Activated CD4-positive, alpha-beta T cell treated with anti-CD3 and anti-CD28 coated beads, Interleukin-2, amount 10 ng/mL, durations not matched to agents 24 days and 14 days (primary cell): ENCODE measurements around the gene MYO15A. TPM values are rescaled to one million over a fixed set of nuclear protein-coding genes. Genes with fewer than 3 reads are reported as not detected.

Experiments used
- DNase-seq: peaks from one replicate; pipeline ENCODE4 v3.0.0; 2022
- H3K27ac Mint-ChIP-seq: one replicate; pipeline ENCODE4 v1.8.0; 2022; ENCODE audit warnings: mild to moderate bottlenecking, mixed read lengths
- H3K27me3 Mint-ChIP-seq: one replicate; pipeline ENCODE4 v1.8.0; 2022; ENCODE audit warnings: mixed read lengths
- H3K36me3 Mint-ChIP-seq: one replicate; pipeline ENCODE4 v1.8.0; 2022; ENCODE audit warnings: low read depth, mild to moderate bottlenecking, mixed read lengths
- H3K4me1 Mint-ChIP-seq: one replicate; pipeline ENCODE4 v1.8.0; 2021; ENCODE audit warnings: mixed read lengths
- H3K4me3 Mint-ChIP-seq: one replicate; pipeline ENCODE4 v1.8.0; 2022; ENCODE audit warnings: mild to moderate bottlenecking, moderate library complexity, mixed read lengths
- H3K9me3 Mint-ChIP-seq: one replicate; pipeline ENCODE4 v1.8.0; 2021; ENCODE audit warnings: mixed read lengths
- intact Hi-C: fragments of 100-400 bp; cut with micrococcal nuclease; formaldehyde crosslinking; loops from one replicate; pipeline ENCODE4 v1.15.1; 2023
- total RNA-seq: library from RNA; stranded (reverse); gene quantifications from 2 replicates; pipeline ENCODE4 v1.2.3, GENCODE V29; 2022

The MYO15A gene
- total RNA-seq, 1 donor from 2014 or later = 0.70 TPM

GRCh38 chr17:18109935-18110485 lies 1.5 kb downstream of the MYO15A start:
- no peak overlapping the region for H3K4me3 Mint-ChIP-seq
- H3K9me3 Mint-ChIP-seq = no peaks in the 10 kb centered on the region
- no peaks in the 10 kb centered on the region for H3K4me1 Mint-ChIP-seq
- H3K27me3 Mint-ChIP-seq = no peaks in the 10 kb centered on the region
- H3K36me3 Mint-ChIP-seq = peaks cover 4% of the 10 kb centered on the region
- intact Hi-C loops = no loop called here
- DNase-seq = no peak
- no peak overlapping the region for H3K27ac Mint-ChIP-seq

DNA sequence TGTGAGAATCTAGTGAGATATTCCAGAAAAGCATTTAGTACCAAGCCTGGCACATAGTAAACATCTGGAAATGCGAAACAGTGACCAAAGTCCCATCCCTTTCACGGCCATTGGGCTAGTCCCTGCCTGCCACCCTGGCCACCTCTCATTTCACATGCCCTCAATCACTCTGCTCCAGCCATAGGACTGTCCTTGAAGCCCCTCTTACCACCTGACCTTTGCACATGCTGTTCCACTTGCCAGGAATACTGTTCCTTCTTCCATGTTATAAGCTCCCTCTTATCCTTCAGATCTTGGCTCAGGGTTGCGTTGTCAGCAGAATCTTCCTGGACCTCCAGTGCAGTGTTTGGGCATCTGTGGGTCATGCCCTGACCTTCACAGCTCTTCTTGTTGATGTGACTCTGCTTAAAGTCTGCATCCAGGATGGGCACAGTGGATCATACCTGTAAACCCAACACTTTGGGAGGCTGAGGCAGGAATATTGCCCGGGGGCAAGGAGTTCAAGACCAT lies 2.1 kb downstream of the MYO15A start:
- no peaks in the 10 kb centered on the region for H3K4me1 Mint-ChIP-seq
- intact Hi-C loops = no loop called here
- H3K9me3 Mint-ChIP-seq = no peaks in the 10 kb centered on the region
- DNase-seq = no peak
- H3K27ac Mint-ChIP-seq = no peak overlapping the region
- no peak overlapping the region for H3K4me3 Mint-ChIP-seq
- H3K27me3 Mint-ChIP-seq = no peaks in the 10 kb centered on the region
- peaks cover 4% of the 10 kb centered on the region for H3K36me3 Mint-ChIP-seq

DNA sequence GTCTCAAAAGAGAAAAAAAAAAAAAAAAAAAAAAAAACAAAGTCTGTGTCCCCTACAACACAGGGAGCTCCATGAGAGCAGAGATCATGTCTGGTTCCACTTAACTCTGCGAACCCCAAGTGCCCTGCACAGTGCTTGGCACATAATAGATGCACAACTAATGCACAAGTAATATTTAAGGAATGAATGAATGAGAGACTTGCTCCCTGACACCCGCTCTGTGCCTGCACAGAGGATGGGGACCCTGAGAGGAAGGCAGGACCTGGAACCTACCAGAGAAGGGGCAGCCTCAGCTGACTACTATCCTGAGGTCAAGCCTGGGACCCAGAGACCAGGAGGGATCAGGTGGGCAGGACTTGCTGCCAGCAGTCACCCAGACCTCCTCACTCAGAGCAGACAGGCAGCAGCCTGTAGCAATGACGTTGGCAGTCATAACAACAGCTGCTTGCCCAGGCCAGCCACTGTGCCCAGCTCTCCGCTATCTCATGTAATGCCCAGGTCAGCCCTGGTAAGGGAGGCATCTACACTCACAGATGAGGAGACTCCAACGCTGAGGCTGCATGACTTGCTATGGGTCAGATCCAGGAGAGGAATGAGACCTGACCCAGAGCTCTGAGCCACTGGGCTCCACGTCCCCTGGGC lies 2.9 kb downstream of the MYO15A start:
- DNase-seq = no peak
- Mint-ChIP-seq H3K9me3 (no peaks in the 10 kb centered on the region), H3K4me3 (no peak overlapping the region), H3K4me1 (no peaks in the 10 kb centered on the region), H3K27me3 (no peaks in the 10 kb centered on the region), H3K27ac (no peak overlapping the region), H3K36me3 (peaks cover 4% of the 10 kb centered on the region)
- intact Hi-C loops = no loop called here

DNA sequence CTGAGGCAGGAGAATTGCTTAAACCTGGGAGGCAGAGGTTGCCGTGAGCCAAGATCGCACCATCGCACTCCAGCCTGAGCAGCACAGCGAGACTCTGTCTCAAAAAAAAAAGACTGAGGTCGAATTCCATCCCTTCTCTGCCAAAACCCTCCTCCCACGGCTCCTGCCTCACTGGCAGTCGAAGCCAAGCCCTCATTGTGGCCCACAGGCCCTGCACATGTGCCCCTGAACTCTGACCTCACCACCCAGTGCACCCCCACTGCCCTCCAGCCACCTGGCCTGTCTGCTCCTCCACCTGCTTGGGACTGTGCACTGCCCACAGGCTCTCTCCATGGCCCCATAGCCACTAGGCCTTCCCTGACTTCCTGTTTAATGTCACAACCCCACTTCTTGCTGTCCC lies 7.0 kb downstream of the MYO15A start:
- DNase-seq = no peak
- peaks cover 5% of the 10 kb centered on the region for H3K9me3 Mint-ChIP-seq
- no peak overlapping the region for H3K4me3 Mint-ChIP-seq
- H3K36me3 Mint-ChIP-seq = no peaks in the 10 kb centered on the region
- H3K4me1 Mint-ChIP-seq = no peaks in the 10 kb centered on the region
- no peak overlapping the region for H3K27ac Mint-ChIP-seq
- intact Hi-C loops = no loop called here
- no peaks in the 10 kb centered on the region for H3K27me3 Mint-ChIP-seq

- H3K36me3 Mint-ChIP-seq = no peaks in the 10 kb centered on the region
- intact Hi-C loops = no loop called here
- no peak for DNase-seq
- H3K4me3 Mint-ChIP-seq = no peak overlapping the region
- no peaks in the 10 kb centered on the region for H3K4me1 Mint-ChIP-seq
- H3K27me3 Mint-ChIP-seq = no peaks in the 10 kb centered on the region
- H3K9me3 Mint-ChIP-seq = peaks cover 5% of the 10 kb centered on the region
- H3K27ac Mint-ChIP-seq = no peak overlapping the region
These were observed 7.5 kb downstream of the MYO15A start for GRCh38 chr17:18116078-18116477.

DNA sequence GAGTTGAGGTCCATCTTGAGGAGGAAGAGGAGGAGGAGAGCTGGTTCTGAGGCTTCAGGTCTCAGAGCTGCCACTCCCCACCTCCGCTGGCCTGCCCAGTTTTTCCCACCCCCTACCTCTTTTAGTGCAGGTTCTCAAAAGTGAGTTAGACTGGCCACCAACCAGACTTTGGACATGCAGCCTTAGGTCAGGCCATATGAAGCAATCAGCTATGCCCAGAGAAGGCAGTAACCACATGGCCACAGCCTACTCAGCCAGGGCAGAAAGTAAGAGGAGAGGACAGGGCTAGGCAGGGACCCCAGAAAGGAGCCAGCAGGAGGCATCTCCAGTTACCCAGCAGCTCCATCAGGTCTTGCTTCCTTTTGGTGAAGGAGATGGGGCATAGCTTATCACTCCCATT lies 9.0 kb downstream of the MYO15A start:
- Mint-ChIP-seq H3K4me3 (no peak overlapping the region), H3K27ac (no peak overlapping the region), H3K36me3 (no peaks in the 10 kb centered on the region), H3K9me3 (peaks cover 5% of the 10 kb centered on the region), H3K4me1 (no peaks in the 10 kb centered on the region), H3K27me3 (no peaks in the 10 kb centered on the region)
- intact Hi-C loops = no loop called here
- no peak for DNase-seq

DNA sequence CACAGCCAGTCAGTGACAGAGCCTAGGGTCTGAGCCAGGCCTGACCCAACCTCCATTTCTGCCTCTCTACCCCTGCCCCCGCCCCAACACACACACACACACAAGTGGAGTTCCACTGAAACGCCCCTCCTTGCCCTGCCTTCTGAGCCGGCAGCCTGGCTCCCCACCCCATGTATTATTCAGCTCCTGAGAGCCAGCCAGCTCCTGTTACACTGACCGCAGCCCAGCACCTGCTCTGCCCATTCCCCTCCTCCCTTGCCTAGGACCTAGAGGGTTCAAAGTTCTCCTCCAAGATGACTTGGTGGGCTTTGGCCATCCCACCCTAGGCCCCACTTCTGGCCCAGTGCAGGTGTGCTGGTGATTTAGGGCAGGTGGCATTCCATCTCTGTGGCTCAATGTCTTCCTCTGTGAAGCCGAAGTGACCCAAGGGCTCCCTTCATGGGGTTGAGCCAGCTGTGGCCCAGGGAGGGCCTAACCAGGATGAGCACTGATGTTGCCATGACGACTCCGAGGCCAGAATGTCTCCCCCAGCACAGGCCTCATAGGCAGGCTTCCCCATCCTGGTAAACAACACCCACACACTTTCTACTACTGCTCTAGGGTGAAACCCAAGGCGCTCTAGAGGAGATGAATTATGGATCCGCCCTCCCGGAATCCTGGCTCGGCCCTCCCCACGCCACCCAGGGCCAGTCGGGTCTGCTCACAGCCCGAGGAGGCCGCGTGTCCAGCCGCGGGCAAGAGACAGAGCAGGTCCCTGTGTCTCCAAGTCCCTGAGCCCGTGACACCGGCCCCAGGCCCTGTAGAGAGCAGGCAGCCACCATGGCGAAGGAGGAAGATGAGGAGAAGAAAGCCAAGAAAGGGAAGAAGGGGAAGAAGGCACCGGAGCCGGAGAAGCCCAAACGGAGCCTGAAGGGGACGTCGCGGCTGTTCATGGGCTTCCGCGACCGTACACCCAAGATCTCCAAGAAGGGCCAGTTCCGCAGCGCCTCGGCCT lies 9.7 kb downstream of the MYO15A start:
- Mint-ChIP-seq H3K4me3 (no peak overlapping the region), H3K4me1 (no peaks in the 10 kb centered on the region), H3K27me3 (no peaks in the 10 kb centered on the region)

DNA sequence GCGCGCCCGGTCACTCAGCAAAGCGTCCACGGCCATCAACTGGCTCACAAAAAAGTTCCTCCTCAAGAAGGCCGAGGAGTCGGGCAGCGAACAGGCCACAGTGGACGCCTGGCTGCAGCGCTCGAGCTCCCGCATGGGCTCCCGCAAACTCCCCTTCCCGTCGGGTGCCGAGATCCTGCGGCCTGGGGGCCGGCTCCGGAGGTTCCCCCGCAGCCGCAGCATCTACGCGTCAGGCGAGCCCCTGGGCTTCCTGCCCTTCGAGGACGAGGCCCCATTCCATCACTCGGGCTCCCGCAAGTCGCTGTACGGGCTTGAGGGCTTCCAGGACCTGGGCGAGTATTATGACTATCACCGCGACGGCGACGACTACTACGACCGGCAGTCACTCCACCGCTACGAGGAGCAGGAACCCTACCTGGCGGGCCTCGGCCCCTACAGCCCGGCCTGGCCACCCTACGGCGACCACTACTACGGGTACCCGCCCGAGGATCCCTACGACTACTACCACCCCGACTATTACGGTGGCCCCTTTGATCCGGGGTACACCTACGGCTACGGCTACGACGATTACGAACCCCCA lies 10.7 kb downstream of the MYO15A start:
- Mint-ChIP-seq H3K9me3 (peaks cover 5% of the 10 kb centered on the region), H3K27me3 (no peaks in the 10 kb centered on the region), H3K27ac (no peak overlapping the region), H3K36me3 (no peaks in the 10 kb centered on the region), H3K4me1 (no peaks in the 10 kb centered on the region), H3K4me3 (no peak overlapping the region)
- no peak for DNase-seq
- intact Hi-C loops = no loop called here

More for the DNA sequence above, 9.7 kb downstream of the MYO15A start:
- Mint-ChIP-seq H3K9me3 (peaks cover 5% of the 10 kb centered on the region), H3K36me3 (no peaks in the 10 kb centered on the region), H3K27ac (no peak overlapping the region)
- DNase-seq = no peak
- intact Hi-C loops = no loop called here

- Mint-ChIP-seq H3K27me3 (no peaks in the 10 kb centered on the region), H3K27ac (no peak overlapping the region), H3K9me3 (peaks cover 5% of the 10 kb centered on the region), H3K4me1 (no peaks in the 10 kb centered on the region), H3K4me3 (no peak overlapping the region), H3K36me3 (no peaks in the 10 kb centered on the region)
- DNase-seq = no peak
- intact Hi-C loops = no loop called here
These were observed 11.4 kb downstream of the MYO15A start for GRCh38 chr17:18119938-18120337.

DNA sequence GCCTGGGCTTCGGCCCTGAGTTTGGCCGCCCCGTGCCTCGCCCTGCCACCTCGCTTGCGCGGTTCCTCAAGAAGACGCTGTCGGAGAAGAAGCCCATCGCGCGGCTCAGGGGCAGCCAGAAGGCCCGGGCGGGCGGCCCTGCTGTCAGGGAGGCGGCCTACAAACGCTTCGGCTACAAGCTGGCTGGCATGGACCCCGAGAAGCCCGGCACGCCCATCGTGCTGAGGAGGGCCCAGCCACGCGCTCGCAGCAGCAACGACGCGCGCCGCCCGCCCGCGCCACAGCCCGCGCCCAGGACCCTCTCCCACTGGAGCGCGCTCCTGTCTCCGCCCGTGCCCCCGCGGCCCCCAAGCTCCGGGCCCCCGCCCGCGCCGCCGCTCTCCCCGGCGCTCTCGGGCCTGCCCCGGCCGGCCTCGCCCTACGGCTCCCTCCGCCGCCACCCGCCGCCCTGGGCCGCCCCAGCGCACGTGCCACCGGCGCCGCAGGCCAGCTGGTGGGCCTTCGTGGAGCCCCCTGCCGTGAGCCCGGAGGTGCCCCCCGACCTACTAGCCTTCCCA lies 12.0 kb downstream of the MYO15A start:
- no peaks in the 10 kb centered on the region for H3K36me3 Mint-ChIP-seq
- H3K4me3 Mint-ChIP-seq = no peak overlapping the region
- no peaks in the 10 kb centered on the region for H3K4me1 Mint-ChIP-seq
- H3K9me3 Mint-ChIP-seq = peaks cover 5% of the 10 kb centered on the region
- no peak overlapping the region for H3K27ac Mint-ChIP-seq
- DNase-seq = no peak
- H3K27me3 Mint-ChIP-seq = no peaks in the 10 kb centered on the region
- intact Hi-C loops = no loop called here

GRCh38 chr17:18121144-18121910 lies 12.8 kb downstream of the MYO15A start:
- Mint-ChIP-seq H3K9me3 (peaks cover 5% of the 10 kb centered on the region), H3K36me3 (no peaks in the 10 kb centered on the region), H3K4me1 (no peaks in the 10 kb centered on the region), H3K27ac (no peak overlapping the region), H3K27me3 (no peaks in the 10 kb centered on the region), H3K4me3 (no peak overlapping the region)
- no peak for DNase-seq
- intact Hi-C loops = no loop called here

DNA sequence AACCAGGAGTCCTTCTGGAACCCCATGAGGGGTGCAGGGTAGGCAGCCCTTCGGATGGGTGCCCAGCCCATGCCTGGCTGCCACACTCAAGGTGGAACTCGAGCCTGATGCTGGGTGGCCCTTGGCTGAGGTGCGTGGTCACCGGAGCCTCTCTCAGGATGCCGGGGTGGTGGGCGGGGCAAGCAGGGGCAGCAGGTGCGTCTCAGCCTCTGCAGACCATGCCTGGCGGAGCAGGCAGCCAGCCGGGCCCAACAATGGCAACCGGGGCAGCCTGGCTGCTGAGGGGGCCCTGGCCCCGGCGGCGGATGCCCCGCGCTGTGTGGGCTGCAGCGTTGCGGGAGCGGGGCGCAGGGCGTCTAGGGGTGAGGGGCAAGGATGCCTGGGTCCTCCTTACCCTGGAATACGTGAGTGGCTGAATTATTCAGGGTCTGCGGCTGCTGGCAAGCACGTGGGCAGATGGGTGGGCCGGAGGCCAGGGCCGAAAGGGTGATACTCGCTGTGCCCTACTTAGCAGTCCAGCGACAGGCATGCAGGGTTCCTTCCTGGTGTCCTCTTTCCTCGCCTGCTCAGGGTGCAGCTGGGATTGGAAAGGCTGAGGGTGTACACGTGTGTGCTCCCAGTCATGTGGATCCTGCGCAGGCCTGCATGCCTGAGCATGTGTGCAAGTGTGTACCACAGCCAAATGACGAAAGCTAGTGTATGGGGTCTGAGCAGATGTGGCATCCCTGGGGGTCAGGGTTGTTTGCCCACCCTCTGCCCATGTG lies 14.6 kb downstream of the MYO15A start:
- H3K9me3 Mint-ChIP-seq = peaks cover 5% of the 10 kb centered on the region
- DNase-seq = no peak
- H3K4me1 Mint-ChIP-seq = no peaks in the 10 kb centered on the region
- intact Hi-C loops = no loop called here
- no peak overlapping the region for H3K4me3 Mint-ChIP-seq
- H3K27ac Mint-ChIP-seq = no peak overlapping the region
- H3K27me3 Mint-ChIP-seq = no peaks in the 10 kb centered on the region
- H3K36me3 Mint-ChIP-seq = no peaks in the 10 kb centered on the region
